Astrocyte (in vitro differentiated cells and primary cell): Measurements from ENCODE around the gene HAPLN2. TPM values are rescaled to one million over a fixed set of nuclear protein-coding genes. Genes with fewer than 3 reads are reported as not detected.
A peak's percentile ranks its signal among the peaks of the same experiment; 100 is the strongest.

ENCODE experiments used
- DNase-seq: peaks from one replicate; pipeline ENCODE4 v3.0.0-alpha.2; 2010; ENCODE audit warnings: low read depth
- FAIRE-seq: peaks from 2 replicates; lab custom pipeline; 2011; peaks lifted over from hg19 to GRCh38; lab: Jason Lieb, UNC
- H2AFZ ChIP-seq: 2 replicates; pipeline ENCODE4 v1.6.0; 2012; ENCODE audit warnings: low read depth, low read length, inconsistent platforms
- H3K27ac ChIP-seq: 2 replicates; pipeline ENCODE4 v1.5.1; 2011; ENCODE audit warnings: low read depth, low read length, inconsistent platforms
- H3K27me3 ChIP-seq: 2 replicates; pipeline ENCODE4 v1.6.0; 2011; ENCODE audit warnings: low read length, inconsistent platforms; ENCODE audit not compliant: insufficient read depth
- H3K36me3 ChIP-seq: 2 replicates; pipeline ENCODE4 v1.5.1; 2011; ENCODE audit warnings: low read length, inconsistent platforms; ENCODE audit not compliant: insufficient read depth
- H3K4me1 ChIP-seq: 2 replicates; pipeline ENCODE4 v1.5.1; 2011; ENCODE audit warnings: low read length, inconsistent platforms; ENCODE audit not compliant: insufficient read depth
- H3K4me2 ChIP-seq: 2 replicates; pipeline ENCODE4 v1.6.0; 2012; ENCODE audit warnings: low read length, inconsistent platforms
- H3K4me3 ChIP-seq: 2 replicates; pipeline ENCODE4 v1.5.1; 2011; ENCODE audit warnings: low read depth, mild to moderate bottlenecking, low read length, inconsistent platforms; ENCODE audit not compliant: insufficient read depth
- H3K79me2 ChIP-seq: 2 replicates; pipeline ENCODE4 v1.6.0; 2012; ENCODE audit warnings: mild to moderate bottlenecking, low read length, inconsistent platforms; ENCODE audit not compliant: insufficient read depth
- H3K9ac ChIP-seq: 2 replicates; pipeline ENCODE4 v1.6.0; 2012; ENCODE audit warnings: mild to moderate bottlenecking, low read length, inconsistent platforms
- H3K9me3 ChIP-seq: 2 replicates; pipeline ENCODE4 v1.5.1; 2012; ENCODE audit warnings: low read depth, mild to moderate bottlenecking, low read length, inconsistent platforms; ENCODE audit not compliant: insufficient read depth
- H4K20me1 ChIP-seq: 2 replicates; pipeline ENCODE4 v1.6.0; 2012; ENCODE audit warnings: low read length, inconsistent platforms; ENCODE audit not compliant: insufficient read depth
- H3K27ac Mint-ChIP-seq: one replicate; pipeline ENCODE4 v1.8.0; 2021; ENCODE audit warnings: mild to moderate bottlenecking, mixed read lengths; ENCODE audit not compliant: unreplicated experiment
- H3K27me3 Mint-ChIP-seq: one replicate; pipeline ENCODE4 v1.8.0; 2021; ENCODE audit warnings: low read depth, mixed read lengths; ENCODE audit not compliant: unreplicated experiment
- H3K36me3 Mint-ChIP-seq: one replicate; pipeline ENCODE4 v1.8.0; 2021; ENCODE audit warnings: low read depth, mixed read lengths; ENCODE audit not compliant: unreplicated experiment
- H3K4me1 Mint-ChIP-seq: one replicate; pipeline ENCODE4 v1.8.0; 2021; ENCODE audit warnings: low read depth, mixed read lengths; ENCODE audit not compliant: unreplicated experiment
- H3K4me3 Mint-ChIP-seq: one replicate; pipeline ENCODE4 v1.8.0; 2021; ENCODE audit warnings: mild to moderate bottlenecking, moderate library complexity, mixed read lengths; ENCODE audit not compliant: unreplicated experiment
- H3K9me3 Mint-ChIP-seq: one replicate; pipeline ENCODE4 v1.8.0; 2021; ENCODE audit warnings: mild to moderate bottlenecking, mixed read lengths; ENCODE audit not compliant: unreplicated experiment
- CTCF ChIP-seq: IDR thresholded peaks from 2 replicates; pipeline ENCODE4 v1.5.1; 2011; ENCODE audit warnings: low read depth, mild to moderate bottlenecking, inconsistent platforms, low read length, moderate library complexity; ENCODE audit not compliant: insufficient read depth
- EZH2 ChIP-seq: IDR thresholded peaks from 2 replicates; pipeline ENCODE4 v1.6.1; 2012; ENCODE audit warnings: mild to moderate bottlenecking, low read length, inconsistent platforms; ENCODE audit not compliant: insufficient read depth
- total RNA-seq: library from RNA; stranded (reverse); gene quantifications from 2 replicates; pipeline ENCODE4 v1.2.1, GENCODE V29; 2021

HAPLN2 gene
- total RNA-seq, 1 donor from 2014 or later = not detected

DNA sequence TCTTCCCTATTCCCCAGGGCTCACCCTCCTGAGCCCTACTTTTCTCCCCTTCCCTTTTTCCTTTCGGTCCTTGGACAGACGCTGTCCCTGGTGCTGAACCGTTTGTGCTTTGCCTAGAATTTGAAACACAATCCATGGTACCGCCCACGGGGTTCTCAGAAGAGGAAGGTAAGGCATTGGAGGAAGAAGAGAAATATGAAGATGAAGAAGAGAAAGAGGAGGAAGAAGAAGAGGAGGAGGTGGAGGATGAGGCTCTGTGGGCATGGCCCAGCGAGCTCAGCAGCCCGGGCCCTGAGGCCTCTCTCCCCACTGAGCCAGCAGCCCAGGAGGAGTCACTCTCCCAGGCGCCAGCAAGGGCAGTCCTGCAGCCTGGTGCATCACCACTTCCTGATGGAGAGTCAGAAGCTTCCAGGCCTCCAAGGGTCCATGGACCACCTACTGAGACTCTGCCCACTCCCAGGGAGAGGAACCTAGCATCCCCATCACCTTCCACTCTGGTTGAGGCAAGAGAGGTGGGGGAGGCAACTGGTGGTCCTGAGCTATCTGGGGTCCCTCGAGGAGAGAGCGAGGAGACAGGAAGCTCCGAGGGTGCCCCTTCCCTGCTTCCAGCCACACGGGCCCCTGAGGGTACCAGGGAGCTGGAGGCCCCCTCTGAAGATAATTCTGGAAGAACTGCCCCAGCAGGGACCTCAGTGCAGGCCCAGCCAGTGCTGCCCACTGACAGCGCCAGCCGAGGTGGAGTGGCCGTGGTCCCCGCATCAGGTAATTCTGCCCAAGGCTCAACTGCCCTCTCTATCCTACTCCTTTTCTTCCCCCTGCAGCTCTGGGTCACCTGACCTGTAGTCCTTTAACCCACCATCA lies 33.1 kb downstream of the HAPLN2 start:
- H3K9ac ChIP-seq = no peak overlapping the region
- H3K9me3 ChIP-seq = no peaks in the 10 kb centered on the region
- DNase-seq (no peak), FAIRE-seq (no peak)
- TF ChIP-seq CTCF (no peak), EZH2 (peak; percentile 31)
- no peak overlapping the region for H3K27ac ChIP-seq
- no peak overlapping the region for H3K27ac Mint-ChIP-seq
- H3K9me3 Mint-ChIP-seq = peaks cover 2% of the 10 kb centered on the region
- H4K20me1 ChIP-seq = peaks cover 3% of the 10 kb centered on the region
- H3K27me3 Mint-ChIP-seq = peaks cover 86% of the 10 kb centered on the region
- peaks cover 5% of the 10 kb centered on the region for H3K4me1 Mint-ChIP-seq
- H3K79me2 ChIP-seq = no peaks in the 10 kb centered on the region
- H3K4me1 ChIP-seq = peaks cover 7% of the 10 kb centered on the region
- no peak overlapping the region for H3K4me2 ChIP-seq
- H3K4me3 Mint-ChIP-seq = no peak overlapping the region
- peaks cover 57% of the 10 kb centered on the region for H3K27me3 ChIP-seq
- no peak overlapping the region for H2AFZ ChIP-seq
- H3K4me3 ChIP-seq = no peak overlapping the region
- peaks cover 10% of the 10 kb centered on the region for H3K36me3 Mint-ChIP-seq
- H3K36me3 ChIP-seq = no peaks in the 10 kb centered on the region

GRCh38 chr1:156652992-156653355 lies 33.8 kb downstream of the HAPLN2 start:
- Histone ChIP-seq H3K4me1 (peaks cover 11% of the 10 kb centered on the region), H2AFZ (no peak overlapping the region), H3K27me3 (peaks cover 52% of the 10 kb centered on the region), H3K9me3 (no peaks in the 10 kb centered on the region), H3K36me3 (no peaks in the 10 kb centered on the region), H3K27ac (no peak overlapping the region), H3K4me3 (no peak overlapping the region), H4K20me1 (peaks cover 3% of the 10 kb centered on the region), H3K4me2 (no peak overlapping the region), H3K9ac (no peak overlapping the region), H3K79me2 (no peaks in the 10 kb centered on the region)
- H3K9me3 Mint-ChIP-seq = peaks cover 2% of the 10 kb centered on the region
- H3K4me3 Mint-ChIP-seq = no peak overlapping the region
- FAIRE-seq (no peak), DNase-seq (no peak)
- no peak overlapping the region for H3K27ac Mint-ChIP-seq
- peaks cover 80% of the 10 kb centered on the region for H3K27me3 Mint-ChIP-seq
- H3K4me1 Mint-ChIP-seq = peaks cover 8% of the 10 kb centered on the region
- no peak for TF ChIP-seq EZH2
- TF ChIP-seq CTCF = no peak
- H3K36me3 Mint-ChIP-seq = peaks cover 10% of the 10 kb centered on the region

GRCh38 chr1:156654700-156655099 lies 35.5 kb downstream of the HAPLN2 start:
- H2AFZ ChIP-seq = no peak overlapping the region
- no peak overlapping the region for H3K4me3 Mint-ChIP-seq
- FAIRE-seq (no peak), DNase-seq (no peak)
- no peaks in the 10 kb centered on the region for H3K36me3 ChIP-seq
- H4K20me1 ChIP-seq = peaks cover 3% of the 10 kb centered on the region
- H3K79me2 ChIP-seq = no peaks in the 10 kb centered on the region
- no peaks in the 10 kb centered on the region for H3K9me3 ChIP-seq
- H3K9me3 Mint-ChIP-seq = peaks cover 2% of the 10 kb centered on the region
- no peak overlapping the region for H3K4me2 ChIP-seq
- peaks cover 16% of the 10 kb centered on the region for H3K4me1 ChIP-seq
- no peak overlapping the region for H3K4me3 ChIP-seq
- TF ChIP-seq EZH2 (no peak), CTCF (no peak)
- H3K27ac ChIP-seq = no peak overlapping the region
- H3K4me1 Mint-ChIP-seq = peaks cover 12% of the 10 kb centered on the region
- H3K27ac Mint-ChIP-seq = no peak overlapping the region
- H3K36me3 Mint-ChIP-seq = peaks cover 7% of the 10 kb centered on the region
- H3K27me3 ChIP-seq = peaks cover 39% of the 10 kb centered on the region
- H3K9ac ChIP-seq = no peak overlapping the region
- peaks cover 64% of the 10 kb centered on the region for H3K27me3 Mint-ChIP-seq
